GM19468 (cell line): ENCODE data around the gene RBMXL3.
"Not testable (repeated sequence)": the region's sequence is repeated elsewhere in the genome, so short reads cannot be mapped to it uniquely, and the experiment has no call there.

Experiments used
- ATAC-seq: cut with Tn5 transposase; IDR thresholded peaks from one replicate; pipeline ENCODE4 v1.9.1; 2021; ENCODE audit warnings: mild to moderate bottlenecking, moderate library complexity, moderate number of reproducible peaks; ENCODE audit not compliant: unreplicated experiment; ENCODE audit errors: extremely low read depth

The RBMXL3 gene

GRCh38 chrX:115189110-115189509 lies at the start of gene RBMXL3:
TSS of gene RBMXL3 (plus strand) at chrX:115189410. CDS start at chrX:115189442, 32 bp downstream.
- ATAC-seq = no peak

- no peak for ATAC-seq
Measured at GRCh38 chrX:115142057-115142456, 47.2 kb upstream of the RBMXL3 start.

GRCh38 chrX:115147220-115147619 lies 42.0 kb upstream of the RBMXL3 start:
- ATAC-seq = no peak

- ATAC-seq = no peak
Measured at GRCh38 chrX:115173181-115173580, 16.0 kb upstream of the RBMXL3 start.

GRCh38 chrX:115174548-115174947 lies 14.7 kb upstream of the RBMXL3 start:
- no peak for ATAC-seq

- ATAC-seq = no peak
Measured at GRCh38 chrX:115177932-115178331, 11.3 kb upstream of the RBMXL3 start.

GRCh38 chrX:115178473-115178872 lies 10.7 kb upstream of the RBMXL3 start:
- no peak for ATAC-seq

GRCh38 chrX:115183980-115184379 lies 5.2 kb upstream of the RBMXL3 start:
- no peak for ATAC-seq

GRCh38 chrX:115189646-115190635 lies 731 bp downstream of the RBMXL3 start:
- no peak for ATAC-seq

GRCh38 chrX:115190636-115191489 lies 1.7 kb downstream of the RBMXL3 start:
- no peak for ATAC-seq

- no peak for ATAC-seq
Measured at GRCh38 chrX:115191490-115192243, 2.5 kb downstream of the RBMXL3 start.

- ATAC-seq = no peak
Measured at GRCh38 chrX:115192244-115192700, 3.1 kb downstream of the RBMXL3 start.

GRCh38 chrX:115204040-115204439 lies 14.8 kb downstream of the RBMXL3 start:
- ATAC-seq = no peak

GRCh38 chrX:115209547-115209946 lies 20.3 kb downstream of the RBMXL3 start:
- ATAC-seq = not testable (repeated sequence)

- ATAC-seq = no peak
Measured at GRCh38 chrX:115214151-115214550, 24.9 kb downstream of the RBMXL3 start.

GRCh38 chrX:115214605-115215004 lies 25.4 kb downstream of the RBMXL3 start:
- no peak for ATAC-seq

- ATAC-seq = not testable (repeated sequence)
Measured at GRCh38 chrX:115217346-115217745, 28.1 kb downstream of the RBMXL3 start.

- ATAC-seq = no peak
Measured at GRCh38 chrX:115226929-115227328, 37.7 kb downstream of the RBMXL3 start.

GRCh38 chrX:115229337-115230003 lies 40.3 kb downstream of the RBMXL3 start:
- no peak for ATAC-seq
